GM21367 (cell line): Measurements from ENCODE around the gene GDPD5.

Source experiments
- ATAC-seq: cut with Tn5 transposase; IDR thresholded peaks from one replicate; pipeline ENCODE4 v1.9.1; 2021; ENCODE audit not compliant: unreplicated experiment

Gene GDPD5

GRCh38 chr11:75516886-75517285 is 8.9 kb downstream of the GDPD5 start:
- no peak for ATAC-seq

GRCh38 chr11:75516140-75516539 is 9.6 kb downstream of the GDPD5 start:
- ATAC-seq: no peak

- ATAC-seq: no peak
These were observed 11.1 kb downstream of the GDPD5 start for GRCh38 chr11:75514596-75514995.

GRCh38 chr11:75513250-75513649 is 12.5 kb downstream of the GDPD5 start:
- no peak for ATAC-seq

GRCh38 chr11:75510723-75511019 is 15.1 kb downstream of the GDPD5 start:
- no peak for ATAC-seq

- no peak for ATAC-seq
These were observed 15.6 kb downstream of the GDPD5 start for GRCh38 chr11:75510004-75510722.

- ATAC-seq: no peak
These were observed 16.6 kb downstream of the GDPD5 start for GRCh38 chr11:75509020-75509720.

- ATAC-seq: no peak
These were observed 17.6 kb downstream of the GDPD5 start for GRCh38 chr11:75508051-75508561.

- ATAC-seq: no peak
These were observed 18.2 kb downstream of the GDPD5 start for GRCh38 chr11:75507571-75507970.

- ATAC-seq: no peak
These were observed 18.9 kb downstream of the GDPD5 start for GRCh38 chr11:75506827-75507226.

- ATAC-seq: no peak
These were observed 19.6 kb downstream of the GDPD5 start for GRCh38 chr11:75505916-75506692.

GRCh38 chr11:75504501-75504900 is 21.2 kb downstream of the GDPD5 start:
- ATAC-seq: no peak

GRCh38 chr11:75503531-75504099 is 22.1 kb downstream of the GDPD5 start:
- ATAC-seq: no peak

- no peak for ATAC-seq
These were observed 23.6 kb downstream of the GDPD5 start for GRCh38 chr11:75502138-75502537.

GRCh38 chr11:75500742-75501141 is 25.0 kb downstream of the GDPD5 start:
- ATAC-seq: no peak

GRCh38 chr11:75499423-75500190 is 26.1 kb downstream of the GDPD5 start:
- ATAC-seq: no peak

- ATAC-seq: no peak
These were observed 27.0 kb downstream of the GDPD5 start for GRCh38 chr11:75498556-75499255.

- ATAC-seq: no peak
These were observed 27.8 kb downstream of the GDPD5 start for GRCh38 chr11:75497788-75498409.

GRCh38 chr11:75496305-75496752 is 29.4 kb downstream of the GDPD5 start:
- ATAC-seq: no peak
